ENCODE measurements around the gene ATOX1.
A peak's percentile ranks its signal among the peaks of the same experiment; 100 is the strongest.
"Not testable (repeated sequence)": the region's sequence is repeated elsewhere in the genome, so short reads cannot be mapped to it uniquely, and the experiment has no call there.

Gene ATOX1, protein sequence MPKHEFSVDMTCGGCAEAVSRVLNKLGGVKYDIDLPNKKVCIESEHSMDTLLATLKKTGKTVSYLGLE

DNA sequence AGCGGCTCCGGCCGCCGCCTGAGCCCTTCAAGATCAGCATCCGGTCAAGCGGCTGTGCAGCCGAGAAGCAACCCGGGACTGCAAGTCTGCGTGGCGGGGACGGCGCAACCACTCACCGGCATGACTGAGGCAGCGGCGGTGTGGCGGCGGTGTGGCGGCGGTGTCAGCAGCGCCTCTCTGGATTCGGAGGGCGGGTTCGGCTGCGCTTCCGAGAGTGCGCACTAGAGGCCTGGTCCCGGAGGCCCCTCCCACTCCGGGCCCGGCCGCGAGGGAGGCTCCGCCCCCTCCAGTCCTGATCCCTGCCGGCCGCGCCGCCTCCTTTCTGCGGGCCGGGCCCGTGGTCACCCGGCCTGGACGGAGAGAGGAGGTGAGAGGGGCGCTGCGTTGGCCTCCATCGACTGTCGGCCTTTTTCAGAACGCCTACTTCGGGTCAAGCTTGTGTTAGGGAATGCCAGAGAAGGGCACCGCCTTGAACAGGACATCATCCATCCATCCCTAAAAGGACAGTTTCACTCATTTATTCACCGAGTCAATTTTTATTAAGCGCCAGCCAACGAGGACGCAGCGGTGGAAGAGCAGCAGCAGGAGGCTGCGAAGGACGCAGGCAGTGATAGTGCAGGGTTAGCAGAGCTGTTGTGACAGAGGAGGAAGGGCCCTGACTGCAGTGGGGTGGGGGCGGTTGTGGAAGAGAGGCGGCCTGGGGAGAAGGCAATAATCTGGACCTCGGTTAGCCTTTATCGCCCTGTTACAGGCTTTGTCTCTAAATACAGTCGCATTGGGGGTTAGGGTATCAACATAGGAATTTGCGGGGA lies at the start of gene ATOX1:
Gene ATOX1 (minus strand): TSS at position 202 of the 812 bp plus-strand sequence. CDS start 80 bp downstream, at position 122.
- DNase-seq, result peak; percentile 94

DNA sequence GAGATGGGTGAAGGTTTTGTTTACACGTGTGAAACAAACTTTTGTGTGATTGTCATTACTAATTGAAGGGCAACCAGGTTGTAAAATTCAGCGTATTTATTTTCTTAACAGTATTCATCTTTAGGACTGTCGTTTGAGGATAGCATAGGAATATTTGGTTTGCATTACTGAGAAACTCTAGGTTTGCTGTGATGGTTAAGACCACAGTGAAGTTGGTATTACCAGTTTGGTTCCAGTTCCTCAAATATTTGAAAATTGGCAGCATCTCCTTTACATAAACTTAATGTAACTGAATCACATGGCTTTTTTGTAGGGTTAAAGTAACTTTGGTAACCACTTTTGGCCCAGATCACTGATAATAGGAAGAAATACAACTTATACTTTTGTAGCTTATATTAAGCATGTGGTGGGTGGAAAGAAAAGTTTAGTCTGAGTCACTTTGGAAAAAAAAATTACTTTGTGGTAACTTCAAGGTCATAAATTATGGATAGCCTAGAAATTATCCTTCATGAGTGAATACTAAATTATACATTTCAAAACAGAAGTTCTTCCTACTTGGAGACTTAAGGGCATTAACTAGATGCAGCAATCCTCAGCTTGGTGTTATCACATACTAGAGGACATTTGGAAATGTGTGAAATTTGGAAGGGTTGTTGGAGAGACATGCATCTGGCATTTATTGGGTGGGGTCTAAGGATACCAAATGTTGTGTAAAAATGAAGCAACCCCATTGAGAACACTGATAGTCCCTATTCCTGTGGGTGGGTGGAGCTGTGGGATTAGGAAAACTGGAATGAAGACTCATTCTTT lies 47.2 kb upstream of the ATOX1 start:
- no peak for DNase-seq

DNA sequence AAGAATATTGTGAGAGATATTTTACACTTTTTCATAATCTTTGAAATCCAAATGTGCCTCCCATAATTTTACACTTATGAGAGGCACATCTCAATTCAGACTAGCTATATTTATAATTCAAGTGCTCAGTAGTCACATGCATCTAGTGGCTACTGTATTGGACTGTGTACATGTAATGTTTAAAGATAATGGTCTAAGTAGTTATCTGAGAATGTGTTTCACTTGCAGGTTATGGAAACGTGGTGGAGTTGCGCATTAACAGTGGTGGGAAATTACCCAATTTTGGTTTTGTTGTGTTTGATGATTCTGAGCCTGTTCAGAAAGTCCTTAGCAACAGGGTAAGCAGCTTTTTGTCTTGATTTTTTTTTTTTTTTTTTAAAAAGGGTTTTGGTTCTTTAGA lies 42.1 kb upstream of the ATOX1 start:
- no peak for DNase-seq

DNA sequence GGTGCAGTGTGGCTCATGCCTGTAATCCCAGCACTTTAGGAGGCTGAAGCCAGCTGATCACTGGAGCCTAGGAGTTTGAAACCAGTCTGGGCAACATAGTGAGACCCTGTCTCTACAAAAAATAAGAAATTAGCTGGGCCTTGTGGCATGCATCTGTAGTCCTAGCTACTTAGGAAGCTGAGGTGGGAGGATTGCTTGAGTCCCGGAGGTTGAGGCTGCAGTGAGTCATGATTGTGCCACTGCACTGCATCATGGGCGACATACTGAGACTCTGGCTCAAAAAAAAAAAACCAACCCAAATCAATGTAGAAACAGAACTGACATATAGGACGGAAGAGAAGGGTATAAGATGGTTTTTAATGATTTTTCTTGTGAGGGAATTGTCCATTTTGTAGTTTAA lies 41.0 kb upstream of the ATOX1 start:
- DNase-seq, result peak; percentile 27

DNA sequence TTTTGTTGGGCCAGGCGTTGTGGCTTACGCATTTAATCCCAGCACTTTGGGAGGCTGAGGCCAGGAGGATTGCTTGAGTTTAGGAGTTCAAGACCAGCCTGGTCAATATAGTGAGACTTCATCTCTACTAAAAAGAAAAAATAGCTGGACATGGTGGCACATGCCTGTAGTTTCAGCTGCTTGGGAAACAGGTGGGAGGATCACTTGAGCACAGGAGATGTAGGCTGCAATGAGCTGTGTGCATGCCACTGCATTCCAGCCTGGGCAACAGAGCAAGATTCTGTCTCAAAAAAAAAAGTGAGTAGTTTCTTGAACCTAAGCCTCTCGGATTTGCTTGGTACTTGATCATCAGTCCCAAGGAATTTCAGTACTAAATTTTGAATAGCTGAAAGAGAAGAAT lies 40.2 kb upstream of the ATOX1 start:
- no peak for DNase-seq

DNA sequence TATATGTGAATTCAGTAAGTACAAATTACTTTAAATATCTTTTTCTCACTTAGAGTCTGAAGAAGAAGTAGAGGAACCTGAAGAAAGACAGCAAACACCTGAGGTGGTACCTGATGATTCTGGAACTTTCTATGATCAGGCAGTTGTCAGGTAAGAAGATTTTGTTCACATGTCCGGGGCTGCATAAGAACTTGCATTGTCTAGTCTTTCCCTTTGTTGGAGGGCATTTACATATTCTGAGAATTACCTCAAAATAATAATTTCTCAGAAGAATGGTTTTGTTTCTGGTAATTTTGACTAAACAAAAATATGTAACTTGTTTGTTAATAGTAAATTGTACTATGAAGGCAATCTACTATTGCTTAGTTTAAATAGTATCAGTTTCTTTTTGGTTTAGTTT lies 37.0 kb upstream of the ATOX1 start:
- no peak for DNase-seq

DNA sequence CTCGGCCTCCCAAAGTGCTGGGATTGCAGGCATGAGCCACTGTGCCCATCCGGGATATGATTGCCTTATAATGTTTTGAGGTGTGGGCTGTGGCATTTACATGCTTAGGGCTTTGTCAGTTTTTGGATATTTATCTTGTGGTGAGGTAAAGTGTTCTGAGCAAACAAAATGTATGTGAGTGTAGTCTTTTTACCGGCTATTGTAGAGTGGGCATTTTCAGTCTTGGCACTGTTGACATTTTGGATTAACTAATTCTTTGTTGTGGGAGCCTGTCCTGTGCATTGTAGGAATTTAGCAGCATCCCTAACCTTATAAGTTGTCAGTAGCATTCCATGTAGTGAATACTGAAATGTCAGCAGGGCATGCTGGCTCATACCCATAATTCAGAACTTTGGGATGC lies 34.9 kb upstream of the ATOX1 start:
- no peak for DNase-seq

DNA sequence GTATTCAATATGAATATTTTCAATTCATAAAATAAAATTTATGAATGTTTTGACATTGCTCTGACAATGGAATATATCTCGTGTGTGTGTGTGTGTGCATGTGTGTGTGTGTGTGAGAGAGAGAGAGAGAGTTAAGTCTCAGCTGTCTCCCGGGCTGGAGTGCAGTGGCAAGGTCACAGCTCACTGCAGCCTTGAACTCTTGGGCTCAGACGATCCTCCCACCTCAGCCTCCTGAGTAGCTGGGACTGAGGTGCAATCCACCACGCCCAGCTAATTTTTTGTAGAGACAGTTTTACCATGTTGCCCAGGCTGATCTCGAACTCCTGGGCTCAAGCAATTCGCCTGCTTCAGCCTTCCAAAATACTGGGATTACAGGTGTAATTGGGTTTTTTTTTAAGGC lies 29.4 kb upstream of the ATOX1 start:
- DNase-seq, result no peak

DNA sequence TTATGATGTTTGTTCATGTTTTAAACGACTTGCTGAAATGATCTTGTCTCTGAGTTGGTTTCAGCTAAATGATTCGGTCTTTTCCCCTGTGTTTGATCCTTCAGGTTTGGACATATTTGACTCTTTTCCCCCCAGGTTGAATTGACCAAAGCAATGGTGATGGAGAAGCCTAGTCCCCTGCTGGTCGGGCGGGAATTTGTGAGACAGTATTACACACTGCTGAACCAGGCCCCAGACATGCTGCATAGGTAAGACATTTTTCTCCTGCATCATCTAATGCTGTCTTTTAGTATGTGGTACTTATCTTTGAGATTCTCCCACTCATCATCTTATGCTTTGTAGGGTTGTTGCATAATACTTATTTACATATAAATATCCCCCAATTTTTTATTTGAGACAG lies 28.0 kb upstream of the ATOX1 start:
- DNase-seq, result no peak

DNA sequence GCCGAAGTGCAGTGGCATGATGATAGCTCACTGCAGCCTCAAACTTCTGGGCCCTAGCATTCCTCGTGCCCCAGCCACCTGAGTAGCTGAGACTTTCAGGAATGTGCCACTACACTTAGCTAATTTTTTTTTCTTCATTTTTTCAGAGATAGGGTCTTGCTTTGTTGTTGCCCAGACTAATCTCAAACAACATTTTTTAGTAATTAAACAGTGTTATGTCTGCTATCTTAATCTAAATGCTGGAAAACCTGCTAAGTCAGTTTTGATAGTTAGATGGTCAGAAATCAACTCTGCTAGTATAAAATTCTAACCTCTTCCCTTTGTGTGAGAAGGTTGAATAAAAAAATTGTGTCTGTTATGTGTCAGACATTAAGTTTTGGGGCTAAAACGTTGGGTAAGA lies 25.7 kb upstream of the ATOX1 start:
- no peak for DNase-seq

DNA sequence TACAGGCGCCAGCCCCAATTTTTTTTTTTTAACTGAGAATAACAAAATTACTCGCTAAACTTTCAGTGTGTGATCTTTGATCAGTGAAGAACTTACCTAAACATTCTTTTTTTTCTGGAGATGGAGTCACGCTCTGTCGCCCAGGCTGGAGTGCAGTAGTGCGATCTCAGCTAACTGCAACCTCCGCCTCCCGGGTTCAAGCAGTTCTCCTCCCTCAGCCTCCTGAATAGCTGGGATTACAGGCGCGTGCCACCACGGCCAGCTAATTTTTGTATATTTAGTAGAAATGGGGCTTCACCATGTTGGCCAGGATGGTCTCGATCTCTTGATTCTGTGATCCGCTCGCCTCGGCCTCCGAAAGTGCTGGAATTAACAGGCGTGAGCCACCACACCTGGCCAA lies 25.2 kb upstream of the ATOX1 start:
- not testable (repeated sequence) for DNase-seq

DNA sequence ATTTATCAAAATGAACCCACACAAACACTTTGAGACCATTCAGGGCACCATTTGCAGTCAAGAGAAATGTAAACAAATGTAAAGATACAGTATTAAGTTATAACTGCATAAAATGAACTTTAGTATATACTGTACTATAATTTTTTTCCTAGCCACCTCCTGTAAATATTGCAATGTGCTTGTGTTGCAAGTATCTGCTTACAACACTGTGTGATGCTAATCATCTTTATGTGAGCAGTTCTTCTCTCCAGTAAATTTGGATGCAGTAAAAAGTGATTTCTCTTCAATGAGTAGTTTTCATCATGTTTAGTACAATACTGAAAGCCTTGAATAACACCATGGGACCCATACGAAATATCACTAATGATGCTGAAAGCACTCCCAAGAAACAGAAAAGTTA lies 22.8 kb upstream of the ATOX1 start:
- DNase-seq, result no peak

DNA sequence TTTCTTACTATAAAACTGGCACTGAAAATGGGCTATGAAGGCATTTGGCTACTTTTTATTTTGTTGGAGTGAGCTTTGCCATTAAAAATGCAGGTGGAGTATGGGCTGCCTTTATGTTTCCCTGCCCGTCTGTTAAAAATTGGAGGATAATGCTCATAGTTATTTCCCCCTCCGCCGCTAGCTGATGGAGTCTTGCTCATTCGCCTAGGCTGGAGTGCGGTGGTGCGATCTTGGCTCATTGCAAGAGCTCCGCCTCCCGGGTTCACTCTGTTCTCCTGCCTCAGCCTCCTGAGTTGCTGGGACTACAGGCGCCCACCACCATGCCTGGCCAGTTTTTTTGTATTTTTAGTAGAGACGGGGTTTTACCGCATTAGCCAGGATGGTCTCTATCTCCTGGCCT lies 21.9 kb upstream of the ATOX1 start:
- DNase-seq, result no peak

DNA sequence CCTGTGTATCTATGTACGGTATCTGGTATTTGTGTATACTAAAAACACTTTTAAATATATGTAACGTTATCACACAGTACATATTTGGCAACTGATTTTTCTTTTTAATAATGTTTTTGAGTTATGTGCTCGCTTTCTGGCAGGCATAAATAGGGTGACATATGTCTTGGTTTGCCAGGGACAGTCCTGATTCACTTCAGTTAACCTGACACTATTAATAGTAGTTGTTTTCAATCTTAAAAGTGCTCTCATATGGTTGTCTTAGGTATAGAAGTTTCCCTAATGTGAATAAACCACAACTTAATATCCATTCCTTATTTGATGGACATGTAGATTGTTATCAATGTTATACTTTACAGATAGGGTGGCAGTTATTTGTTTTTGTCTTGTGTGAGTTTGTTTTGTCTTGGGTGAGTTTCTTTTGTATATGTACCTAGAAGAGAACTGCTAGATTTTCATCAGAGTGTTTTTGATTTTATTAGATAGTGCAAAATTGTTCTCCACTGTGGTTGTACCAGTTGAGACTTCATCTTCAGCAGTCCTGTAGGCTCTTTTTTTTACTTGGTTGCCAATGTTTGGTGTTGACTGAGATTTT lies 21.2 kb upstream of the ATOX1 start:
- DNase-seq, result no peak

DNA sequence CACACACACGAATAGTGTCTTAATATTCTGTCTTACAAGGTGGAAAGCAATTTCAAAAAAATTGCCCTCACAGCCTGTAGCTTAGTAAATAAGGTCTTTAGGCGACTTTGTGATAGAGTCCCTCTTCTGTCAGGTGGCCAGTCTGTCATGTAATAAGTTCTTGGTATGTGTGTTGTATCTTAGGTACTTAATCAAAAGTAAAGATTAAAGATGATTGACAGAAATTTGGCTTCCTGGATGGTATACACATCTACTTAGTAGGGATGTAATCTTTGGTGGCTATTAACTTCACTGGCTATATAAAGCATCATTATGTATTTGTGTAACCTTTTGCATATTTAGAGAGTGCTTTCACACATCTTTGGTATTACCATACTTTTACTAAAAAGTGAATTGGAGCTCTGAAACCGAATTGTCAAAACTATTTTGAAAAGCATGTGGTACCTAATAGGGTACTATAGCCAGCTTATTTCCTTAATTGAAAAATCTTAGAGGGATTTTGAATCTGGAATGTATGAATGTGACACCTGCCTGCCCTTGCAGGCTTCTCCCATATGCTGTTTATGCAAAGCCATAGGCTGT lies 16.7 kb upstream of the ATOX1 start:
- no peak for DNase-seq

DNA sequence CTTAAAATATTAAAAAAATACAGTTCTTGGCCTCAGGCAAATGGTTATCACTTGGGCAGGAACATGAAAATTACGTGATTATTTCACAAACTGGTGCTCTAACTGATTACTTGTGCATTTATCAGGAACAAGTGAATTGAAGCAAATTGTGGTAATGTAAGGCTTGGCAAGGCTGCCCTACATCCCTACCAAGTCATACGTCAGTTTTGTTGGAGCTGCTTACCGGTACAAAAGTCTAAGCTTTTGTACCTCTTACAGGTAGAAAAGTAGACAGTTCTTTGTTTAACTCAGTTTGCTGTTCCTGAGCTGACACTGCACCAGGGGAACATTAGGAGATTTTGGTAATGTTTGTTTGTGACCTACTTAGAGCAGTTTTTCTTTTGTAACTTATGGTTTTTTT lies 15.5 kb upstream of the ATOX1 start:
- no peak for DNase-seq

DNA sequence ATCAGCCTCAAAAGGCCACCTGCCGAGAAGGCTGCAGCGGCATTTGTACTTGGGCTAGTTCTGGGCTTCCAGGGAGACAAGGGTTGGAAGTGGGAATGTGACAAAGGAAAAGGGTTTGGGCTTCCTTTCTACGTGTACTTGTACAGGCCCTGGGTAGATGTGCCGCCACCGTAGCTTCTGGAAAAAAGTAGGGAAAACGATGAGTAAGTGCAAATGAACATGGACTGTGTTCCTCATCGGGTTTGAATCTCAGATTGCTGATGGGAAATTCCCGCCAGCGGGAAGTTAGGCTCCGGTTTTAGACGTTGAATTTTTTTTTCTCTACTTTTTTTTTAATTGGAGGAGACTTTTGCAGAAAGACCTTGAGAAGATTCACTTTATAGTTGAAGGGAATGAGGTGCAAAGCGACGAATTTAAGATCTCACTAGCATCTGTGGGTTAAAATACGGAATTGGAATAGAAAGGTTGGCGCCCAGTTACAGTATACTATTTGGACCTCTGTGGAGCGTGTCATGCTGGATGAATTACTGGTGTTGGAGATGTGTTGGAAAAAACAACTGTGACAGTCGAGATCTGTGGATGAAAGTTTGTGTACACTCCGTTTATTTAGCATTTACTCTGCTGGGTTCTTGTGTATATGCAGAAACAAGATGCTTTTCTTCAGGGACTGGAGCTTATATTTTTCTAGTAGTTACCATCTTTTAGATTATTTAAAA lies 14.6 kb upstream of the ATOX1 start:
- no peak for DNase-seq

DNA sequence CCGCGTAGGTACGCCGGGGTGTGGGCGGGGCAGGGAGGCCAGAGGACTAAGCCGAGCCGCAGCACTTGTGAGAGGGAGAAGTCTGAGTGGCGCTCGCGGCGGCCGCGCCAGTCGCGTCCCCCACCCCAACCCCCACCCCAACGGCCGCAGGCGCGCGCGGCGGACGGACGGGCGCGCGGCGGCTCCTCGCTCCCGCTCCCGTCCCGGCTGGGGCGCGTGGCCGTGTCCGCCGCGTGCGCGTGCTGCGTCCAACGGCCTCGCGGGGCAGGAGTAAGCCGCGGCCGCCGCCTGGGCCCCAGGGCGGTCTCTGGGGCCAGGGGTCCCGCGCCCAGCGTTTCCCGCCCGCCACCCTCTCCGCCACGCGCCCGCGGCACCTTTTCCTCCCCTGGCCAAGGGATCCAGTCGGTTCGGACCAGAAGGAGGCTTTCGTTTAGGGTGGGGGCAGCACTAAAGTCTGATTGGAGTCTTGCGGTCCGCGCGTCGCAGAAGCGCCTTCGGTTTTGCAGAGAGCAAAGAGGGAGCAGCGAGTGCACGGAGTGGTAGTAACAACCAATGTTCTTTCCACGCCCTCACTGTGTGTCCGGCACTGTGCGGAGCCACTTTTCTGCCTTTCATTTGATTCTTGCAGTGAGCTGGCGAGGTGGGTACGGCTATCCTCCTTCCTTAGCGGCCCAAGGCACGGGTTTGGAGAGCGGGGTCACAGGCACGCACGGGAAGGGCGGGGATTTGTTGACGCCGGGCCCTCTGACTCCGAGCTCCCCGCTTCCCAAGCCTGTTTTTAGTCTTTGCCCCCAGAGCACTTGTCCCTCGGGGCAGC lies 13.8 kb upstream of the ATOX1 start:
- DNase-seq, result peak; percentile 59

DNA sequence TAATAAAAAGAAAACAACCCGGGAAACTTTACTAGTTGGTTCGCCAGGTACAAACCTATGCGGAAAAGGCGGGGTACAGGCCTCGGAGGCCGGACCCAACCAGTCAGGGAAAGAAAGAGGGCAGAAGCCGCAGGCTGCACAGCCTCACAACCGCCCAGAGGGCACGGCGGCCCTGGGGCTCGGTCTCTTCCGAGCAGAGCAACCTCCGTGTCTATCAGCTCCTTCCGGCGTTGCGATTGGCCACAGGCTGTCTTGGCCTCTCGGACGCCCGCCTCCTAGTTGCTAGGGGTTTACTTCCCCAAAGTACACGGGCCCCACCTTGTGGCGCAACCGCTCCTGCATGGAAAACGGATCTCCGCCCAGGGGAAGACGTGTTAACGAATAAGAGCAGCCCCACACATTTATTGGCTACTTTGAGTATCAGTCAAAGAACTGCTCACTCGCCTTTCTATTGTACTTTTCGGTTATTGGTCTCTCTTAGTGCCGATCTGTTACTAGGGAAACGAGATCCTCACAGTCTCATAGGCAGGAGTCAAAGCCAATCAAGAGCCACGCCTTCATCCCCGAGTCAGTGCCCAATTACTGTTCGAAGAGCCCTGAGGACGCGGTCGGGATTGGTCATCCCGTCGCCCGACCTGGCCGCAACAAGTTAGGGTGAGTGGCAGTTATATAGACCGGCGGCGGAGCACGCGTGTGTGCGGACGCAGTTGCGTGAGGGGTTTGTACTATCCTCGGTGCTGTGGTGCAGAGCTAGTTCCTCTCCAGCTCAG lies 13.0 kb upstream of the ATOX1 start, which contains the start of gene G3BP1:
Gene G3BP1 (plus strand): TSS at position 696 of the 770 bp plus-strand sequence. CDS start 14,667 bp downstream, outside the sequence.
- DNase-seq, result peak; percentile 99

DNA sequence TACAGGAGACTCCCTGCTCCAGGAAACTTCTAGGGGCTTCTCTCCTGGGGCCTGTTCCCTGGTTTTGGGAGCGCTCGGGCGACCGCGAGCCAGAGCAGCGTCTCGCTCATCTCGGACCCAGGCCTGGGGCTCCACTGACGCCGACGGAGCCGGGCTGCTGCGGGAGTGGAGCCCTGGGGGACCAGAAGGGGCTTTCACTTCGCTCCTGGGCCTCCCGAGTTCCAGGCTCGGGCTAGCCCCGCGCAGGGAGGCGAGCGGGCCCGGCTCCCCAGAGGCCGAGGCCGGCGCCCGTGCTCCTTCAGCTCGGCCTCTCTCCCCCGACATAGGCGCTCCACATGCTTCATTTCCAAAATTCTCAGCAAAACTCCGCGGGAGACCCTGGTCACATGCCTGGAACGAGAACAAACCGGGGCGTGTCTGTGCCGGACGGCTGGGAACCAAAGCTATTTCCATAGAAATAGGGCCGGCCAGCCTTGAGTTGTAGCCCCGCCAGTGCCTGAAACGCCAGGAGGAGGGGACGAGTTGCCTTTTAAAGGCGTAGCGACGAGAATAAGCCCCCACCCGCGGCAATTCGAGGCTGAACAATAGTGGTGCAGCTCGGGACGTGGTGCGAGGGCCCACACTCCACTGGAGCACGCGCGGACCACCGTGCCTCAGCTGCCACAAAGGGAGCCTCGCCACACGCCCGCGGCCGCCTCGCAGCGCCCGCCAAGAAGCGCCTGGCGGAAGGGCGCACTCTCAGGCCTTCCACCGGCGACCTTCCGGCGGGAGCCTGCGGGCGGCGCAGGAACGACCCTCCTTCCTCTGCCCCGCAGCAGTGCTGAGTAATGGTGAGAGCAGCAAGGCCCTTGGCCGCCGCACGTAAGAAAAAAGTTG lies 12.2 kb upstream of the ATOX1 start:
- DNase-seq, result peak; percentile 73

Measured in activated CD4-positive, alpha-beta T cell treated with anti-CD3 and anti-CD28 coated beads for 48 hours (primary cell).